HG03060 (cell line): Measurements from ENCODE around the gene URM1.

Experiments
- ATAC-seq: cut with Tn5 transposase; IDR thresholded peaks from one replicate; pipeline ENCODE4 v1.9.1; 2021; ENCODE audit warnings: low read depth, moderate number of reproducible peaks; ENCODE audit not compliant: unreplicated experiment

Gene URM1

GRCh38 chr9:128344931-128345605, 26.1 kb upstream of the URM1 start:
- no peak for ATAC-seq

GRCh38 chr9:128349125-128349524, 22.0 kb upstream of the URM1 start:
- no peak for ATAC-seq

GRCh38 chr9:128349772-128350171, 21.4 kb upstream of the URM1 start:
- no peak for ATAC-seq

GRCh38 chr9:128355451-128355850, 15.7 kb upstream of the URM1 start:
- no peak for ATAC-seq

GRCh38 chr9:128358090-128358489, 13.1 kb upstream of the URM1 start:
- ATAC-seq, result no peak

- no peak for ATAC-seq
These were observed 12.3 kb upstream of the URM1 start for GRCh38 chr9:128358861-128359260.

GRCh38 chr9:128360826-128361225, 10.3 kb upstream of the URM1 start:
- no peak for ATAC-seq

- ATAC-seq, result no peak
These were observed 9.7 kb upstream of the URM1 start for GRCh38 chr9:128361296-128361985.

- ATAC-seq, result no peak
These were observed 9.1 kb upstream of the URM1 start for GRCh38 chr9:128361986-128362646.

GRCh38 chr9:128362774-128363173, 8.4 kb upstream of the URM1 start:
- ATAC-seq, result no peak

GRCh38 chr9:128365525-128365924, 5.6 kb upstream of the URM1 start:
- ATAC-seq, result no peak

- ATAC-seq, result no peak
These were observed 2.0 kb upstream of the URM1 start for GRCh38 chr9:128369024-128369706.

GRCh38 chr9:128370367-128370751, 815 bp upstream of the URM1 start:
- no peak for ATAC-seq

- ATAC-seq, result no peak
These were observed 500 bp downstream of the URM1 start for GRCh38 chr9:128371630-128372117.

- ATAC-seq, result no peak
These were observed 1.0 kb downstream of the URM1 start for GRCh38 chr9:128372188-128372641.

- ATAC-seq, result no peak
These were observed 1.6 kb downstream of the URM1 start for GRCh38 chr9:128372784-128373183.

- ATAC-seq, result no peak
These were observed 3.1 kb downstream of the URM1 start for GRCh38 chr9:128374221-128374675.

GRCh38 chr9:128375865-128376264, 4.7 kb downstream of the URM1 start:
- ATAC-seq, result no peak

GRCh38 chr9:128382261-128382660, 11.1 kb downstream of the URM1 start:
- no peak for ATAC-seq

- ATAC-seq, result no peak
These were observed 12.0 kb downstream of the URM1 start for GRCh38 chr9:128383007-128383753.
